Measurements from ENCODE around the gene AUP1. TPM values are rescaled to one million over a fixed set of nuclear protein-coding genes. Genes with fewer than 3 reads are reported as not detected.
A peak's percentile ranks its signal among the peaks of the same experiment; 100 is the strongest.

AUP1 gene
- total RNA-seq, 2 donors from 2014 or later, result 76.3 to 88.9 TPM

- WGBS, 2 experiments (ENCODE audit: insufficient coverage in 1 of 2, insufficient read length in 1 of 2), result 80 to 81% methylated on average over 1 to 3 of the region's 3 CpGs
Measured at GRCh38 chr2:74481431-74481830, 48.1 kb downstream of the AUP1 start.

More at GRCh38 chr2:74481431-74481830, 48.1 kb downstream of the AUP1 start:
- Histone ChIP-seq H3K9me3 (ENCODE audit: control insufficient read depth, low read length) (no peaks in the 10 kb centered on the region), H3K4me3 (ENCODE audit: low read length) (peak overlapping the region; percentile 96), H3K9ac (ENCODE audit: extremely low read depth, low read length, poor library complexity, severe bottlenecking) (no peak overlapping the region), H3K27ac (ENCODE audit: low read depth, low read length) (no peak overlapping the region), H3K4me1 (ENCODE audit: control insufficient read depth, insufficient read depth, low read length) (peaks cover 3% of the 10 kb centered on the region), H3K36me3 (ENCODE audit: control insufficient read depth, insufficient read depth, low read length) (peaks cover 20% of the 10 kb centered on the region), H3K27me3 (ENCODE audit: control insufficient read depth, insufficient read depth, low read length, poor library complexity, severe bottlenecking) (no peaks in the 10 kb centered on the region)
- no peak overlapping the region for H3K27ac Mint-ChIP-seq
- TF ChIP-seq CTCF (conservative IDR thresholded peaks at IDR 0.05), result no peak
- H3K36me3 Mint-ChIP-seq (ENCODE audit: low read depth), result peaks cover 30% of the 10 kb centered on the region
- H3K9me3 Mint-ChIP-seq, result no peaks in the 10 kb centered on the region
- peak overlapping the region; percentile 86 for H3K4me3 Mint-ChIP-seq
- H3K27me3 Mint-ChIP-seq (ENCODE audit: insufficient read depth), result no peaks in the 10 kb centered on the region
- peaks cover 8% of the 10 kb centered on the region for H3K4me1 Mint-ChIP-seq
- DNase-seq, result no peak

Other genes starting within 250 kb of the AUP1 start
- gene SLC4A5, start 186.3 kb downstream of the AUP1 start, total RNA-seq, result 1 to 10 TPM; 2.5 to 3.7 TPM
- gene DCTN1, start 149.4 kb downstream of the AUP1 start, total RNA-seq, result 100 to 1,000 TPM; 159 to 213 TPM
- gene C2orf81, start 108.1 kb downstream of the AUP1 start, total RNA-seq, result 1 to 10 TPM; 3.8 to 4.8 TPM
- gene WDR54, start 108.0 kb downstream of the AUP1 start, total RNA-seq, result 10 to 100 TPM; 43.1 to 69.4 TPM
- 100 to 1,000 TPM in 1 of 2 donors, 10 to 100 TPM in 1; 83.6 to 117 TPM for gene RTKN, start 87.8 kb downstream of the AUP1 start, total RNA-seq
- 10 to 100 TPM; 23.9 to 38.8 TPM for gene INO80B, start 74.6 kb downstream of the AUP1 start, total RNA-seq
- 100 to 1,000 TPM; 110 to 116 TPM for gene WBP1, start 71.3 kb downstream of the AUP1 start, total RNA-seq
- gene MOGS, start 64.3 kb downstream of the AUP1 start, total RNA-seq, result 10 to 100 TPM; 64.8 to 72.9 TPM
- 10 to 100 TPM; 50.9 to 62.7 TPM for gene MRPL53, start 57.0 kb downstream of the AUP1 start, total RNA-seq
- 10 to 100 TPM; 19.0 to 24.7 TPM for gene CCDC142, start 46.7 kb downstream of the AUP1 start, total RNA-seq
- 10 to 100 TPM; 31.5 to 32.4 TPM for gene TTC31, start 46.6 kb downstream of the AUP1 start, total RNA-seq
- gene LBX2, start 30.1 kb downstream of the AUP1 start, total RNA-seq, result 1 to 10 TPM; 1.3 to 1.6 TPM
- gene PCGF1, start 22.0 kb downstream of the AUP1 start, total RNA-seq, result 10 to 100 TPM; 15.5 to 21.4 TPM
- under 1 TPM; 0.22 to 0.27 TPM for gene TLX2, start 15.3 kb downstream of the AUP1 start, total RNA-seq
- 1 to 10 TPM in 1 of 2 donors, under 1 TPM in 1; 0.93 to 1.1 TPM for gene DQX1, start 3.5 kb downstream of the AUP1 start, total RNA-seq
- gene HTRA2, start 227 bp upstream of the AUP1 start, total RNA-seq, result 10 to 100 TPM; 32.8 to 38.9 TPM
- 1 to 10 TPM; 5.4 to 7.6 TPM for gene LOXL3, start 24.2 kb upstream of the AUP1 start, total RNA-seq
- gene DOK1, start 25.0 kb upstream of the AUP1 start, total RNA-seq, result 10 to 100 TPM; 12.9 to 15.1 TPM
- 1 to 10 TPM; 3.8 to 5.5 TPM for gene M1AP, start 118.6 kb upstream of the AUP1 start, total RNA-seq
- gene SEMA4F, start 124.5 kb upstream of the AUP1 start, total RNA-seq, result 10 to 100 TPM in 1 of 2 donors, 1 to 10 TPM in 1; 7.0 to 10.1 TPM

All from endodermal cell (in vitro differentiated cells).